Measurements from ENCODE around the gene ABHD1. TPM values are rescaled to one million over a fixed set of nuclear protein-coding genes. Genes with fewer than 3 reads are reported as not detected.

ABHD1 gene
- total RNA-seq, 4 donors from 2014 or later: 0.48 TPM; not detected in 3

- H3K9me3 ChIP-seq: no peaks in the 10 kb centered on the region
- intact Hi-C loops (cut with DNase I; ENCODE audit: low total_unique reads): no loop called here
- no peak overlapping the region for H3K27ac ChIP-seq
- no peak for DNase-seq
- H3K27me3 ChIP-seq: no peaks in the 10 kb centered on the region
- H3K36me3 ChIP-seq: peaks cover 0 to 19% (median 4%) of the 10 kb centered on the region in 4 donors
- TF ChIP-seq EP300 (IDR thresholded peaks at IDR 0.05; ENCODE audit: low read depth): no peak
- TF ChIP-seq POLR2A (IDR thresholded peaks at IDR 0.05): no peak
- TF ChIP-seq CTCF (IDR thresholded peaks at IDR 0.05): no peak
- no peak for TF ChIP-seq POLR2AphosphoS5 (IDR thresholded peaks at IDR 0.05)
- WGBS, 2 donors (ENCODE audit: low coverage in 1 of 2): 93% methylated on average over 9 of the region's 9 CpGs; no CpG with 5 or more reads in 1 of the 2 donors
- in situ Hi-C loops (cut with MboI; ENCODE audit: low pct_ligation_motif_present in 1 of 4, low pct_unique_long_range_greater_than_20kb in 1 of 4, low sequenced_read_pairs in 3 of 4): no loop called here
- peaks cover 1 to 17% (median 11%) of the 10 kb centered on the region in 4 donors for H3K4me1 ChIP-seq
- no peak overlapping the region for H3K4me3 ChIP-seq
These were observed 4.5 kb downstream of the ABHD1 start for GRCh38 chr2:27127883-27128667.

- intact Hi-C loops (cut with DNase I; ENCODE audit: low total_unique reads): no loop called here
- in situ Hi-C loops (cut with MboI; ENCODE audit: low pct_ligation_motif_present in 1 of 4, low pct_unique_long_range_greater_than_20kb in 1 of 4, low sequenced_read_pairs in 3 of 4): no loop called here
These were observed 5.3 kb downstream of the ABHD1 start for GRCh38 chr2:27128668-27129571.

GRCh38 chr2:27130396-27130795, 6.8 kb downstream of the ABHD1 start:
- H3K4me1 ChIP-seq: peaks cover 7 to 20% (median 15%) of the 10 kb centered on the region in 4 donors
- TF ChIP-seq CTCF (IDR thresholded peaks at IDR 0.05) (no peak), POLR2AphosphoS5 (IDR thresholded peaks at IDR 0.05) (no peak), EP300 (IDR thresholded peaks at IDR 0.05; ENCODE audit: low read depth) (no peak), POLR2A (IDR thresholded peaks at IDR 0.05) (no peak)
- 90 to 91% methylated on average over 2 to 10 of the region's 10 CpGs for WGBS, 2 donors (ENCODE audit: low coverage in 1 of 2)
- H3K9me3 ChIP-seq: no peaks in the 10 kb centered on the region
- intact Hi-C loops (cut with DNase I; ENCODE audit: low total_unique reads): loop anchor here (10.0 kb wide), 1 partner anchor 84 kb away; the partner anchor contains the start of genes ATRAID, CAD and SLC5A6
- H3K36me3 ChIP-seq: peaks cover 0 to 19% (median 4%) of the 10 kb centered on the region in 4 donors
- no peak overlapping the region for H3K4me3 ChIP-seq
- DNase-seq: no peak
- H3K27me3 ChIP-seq: no peaks in the 10 kb centered on the region
- in situ Hi-C loops (cut with MboI; ENCODE audit: low pct_ligation_motif_present in 1 of 4, low pct_unique_long_range_greater_than_20kb in 1 of 4, low sequenced_read_pairs in 3 of 4): no loop called here
- no peak overlapping the region for H3K27ac ChIP-seq

More at GRCh38 chr2:27128668-27129571, 5.3 kb downstream of the ABHD1 start:
- WGBS, 2 donors (ENCODE audit: low coverage in 1 of 2): 79 to 95% methylated on average over 4 to 11 of the region's 11 CpGs
- Histone ChIP-seq H3K27ac (no peak overlapping the region), H3K36me3 (peaks cover 0 to 19% (median 4%) of the 10 kb centered on the region in 4 donors), H3K9me3 (no peaks in the 10 kb centered on the region), H3K4me3 (no peak overlapping the region), H3K27me3 (no peaks in the 10 kb centered on the region), H3K4me1 (peaks cover 7 to 18% (median 15%) of the 10 kb centered on the region in 4 donors)
- DNase-seq: no peak
- TF ChIP-seq POLR2A (IDR thresholded peaks at IDR 0.05) (no peak), POLR2AphosphoS5 (IDR thresholded peaks at IDR 0.05) (no peak), EP300 (IDR thresholded peaks at IDR 0.05; ENCODE audit: low read depth) (no peak), CTCF (IDR thresholded peaks at IDR 0.05) (no peak)

- WGBS, 2 donors (ENCODE audit: low coverage in 1 of 2): 84% methylated on average over 11 of the region's 11 CpGs; no CpG with 5 or more reads in 1 of the 2 donors
- Histone ChIP-seq H3K36me3 (peaks cover 0 to 19% (median 4%) of the 10 kb centered on the region in 4 donors), H3K27ac (no peak overlapping the region), H3K27me3 (no peaks in the 10 kb centered on the region), H3K4me1 (peaks cover 7 to 20% (median 15%) of the 10 kb centered on the region in 4 donors), H3K4me3 (no peak overlapping the region), H3K9me3 (no peaks in the 10 kb centered on the region)
- in situ Hi-C loops (cut with MboI; ENCODE audit: low pct_ligation_motif_present in 1 of 4, low pct_unique_long_range_greater_than_20kb in 1 of 4, low sequenced_read_pairs in 3 of 4) (no loop called here), intact Hi-C loops (cut with DNase I; ENCODE audit: low total_unique reads) (loop anchor here (10.0 kb wide), 1 partner anchor 83 kb away; the partner anchor contains the start of genes ATRAID, CAD and SLC5A6)
- no peak for DNase-seq
- TF ChIP-seq EP300 (IDR thresholded peaks at IDR 0.05; ENCODE audit: low read depth) (no peak), CTCF (IDR thresholded peaks at IDR 0.05) (no peak), POLR2AphosphoS5 (IDR thresholded peaks at IDR 0.05) (no peak), POLR2A (IDR thresholded peaks at IDR 0.05) (no peak)
These were observed 7.8 kb downstream of the ABHD1 start for GRCh38 chr2:27131429-27131828.

Data from transverse colon (tissue), 4 donors.